WTC11 (cell line): ENCODE data around the gene CSF1R.

Experiments
- CTCF ChIP-seq: fragments of 200-600 bp; IDR thresholded peaks from 2 replicates; pipeline ENCODE4 v1.8.0; 2022; ENCODE audit warnings: antibody characterized with exemption
- JAZF1 ChIP-seq: fragments of 250-450 bp; sonication (Bioruptor Pico); IDR thresholded peaks from 2 replicates; pipeline ENCODE4 v1.9.0; 2021; ENCODE audit warnings: moderate library complexity, mild to moderate bottlenecking, inconsistent platforms

GRCh38 chr5:150108711-150109514, 22.6 kb upstream of the CSF1R start:
- TF ChIP-seq JAZF1 (CRISPR knock-in tag) (no peak), CTCF (no peak)
